MM.1S (cell line): Measurements from ENCODE around the gene KMT5C.
A peak's percentile ranks its signal among the peaks of the same experiment; 100 is the strongest.

ENCODE experiments used
- DNase-seq: peaks from one replicate; pipeline ENCODE4 v3.0.0-alpha.2; 2015
- H2AFZ ChIP-seq: fragments of 300-600 bp; sonication (generic); 2 replicates; pipeline ENCODE4 v1.6.0; 2016; ENCODE audit warnings: antibody characterized with exemption, low read length
- H3F3A ChIP-seq: fragments of 300-600 bp; sonication (generic); 2 replicates; pipeline ENCODE4 v1.6.1; 2016; ENCODE audit warnings: mild to moderate bottlenecking, antibody characterized with exemption, low read length, moderate library complexity, mixed read lengths; ENCODE audit not compliant: insufficient read depth
- H3K27ac ChIP-seq: fragments of 300-600 bp; sonication (generic); 2 replicates; pipeline ENCODE4 v1.5.1; 2016; ENCODE audit warnings: mild to moderate bottlenecking, low read length
- H3K27me3 ChIP-seq: fragments of 300-600 bp; sonication (generic); replicated peaks from 2 replicates; pipeline ENCODE4 v1.6.0; 2016; ENCODE audit warnings: low read length; ENCODE audit not compliant: insufficient read depth
- H3K36me3 ChIP-seq: fragments of 300-600 bp; sonication (generic); replicated peaks from 2 replicates; pipeline ENCODE4 v1.6.1; 2016; ENCODE audit warnings: mild to moderate bottlenecking, low read length, mixed read lengths; ENCODE audit not compliant: insufficient read depth
- H3K4me1 ChIP-seq: fragments of 300-600 bp; sonication (generic); 2 replicates; pipeline ENCODE4 v1.6.1; 2016; ENCODE audit warnings: low read length, mixed read lengths
- H3K4me2 ChIP-seq: fragments of 300-600 bp; sonication (generic); 2 replicates; pipeline ENCODE4 v1.6.0; 2016; ENCODE audit warnings: low read depth, low read length
- H3K4me3 ChIP-seq: fragments of 300-600 bp; sonication (generic); 2 replicates; pipeline ENCODE4 v1.5.1; 2016; ENCODE audit warnings: low read length, mixed read lengths
- H3K79me2 ChIP-seq: fragments of 300-600 bp; sonication (generic); 2 replicates; pipeline ENCODE4 v1.6.1; 2016; ENCODE audit warnings: mixed run types, low read length, mixed read lengths
- H3K9ac ChIP-seq: fragments of 300-600 bp; sonication (generic); 2 replicates; pipeline ENCODE4 v1.6.1; 2016; ENCODE audit warnings: low read length, mixed read lengths
- H3K9me2 ChIP-seq: fragments of 300-600 bp; sonication (generic); replicated peaks from 2 replicates; pipeline ENCODE4 v1.6.1; 2016; ENCODE audit warnings: mild to moderate bottlenecking, low read length, mixed read lengths; ENCODE audit not compliant: insufficient read depth
- H3K9me3 ChIP-seq: fragments of 300-600 bp; sonication (generic); replicated peaks from 2 replicates; pipeline ENCODE4 v1.6.1; 2016; ENCODE audit warnings: mild to moderate bottlenecking, low read length, mixed read lengths; ENCODE audit not compliant: insufficient read depth
- H4K20me1 ChIP-seq: fragments of 300-600 bp; sonication (generic); 2 replicates; pipeline ENCODE4 v1.6.1; 2016; ENCODE audit warnings: mild to moderate bottlenecking, low read length, moderate library complexity, mixed read lengths; ENCODE audit not compliant: insufficient read depth
- EZH2 ChIP-seq: fragments of 300-600 bp; sonication (generic); optimal IDR thresholded peaks from 2 replicates; pipeline ENCODE3; 2017; ENCODE audit warnings: low read depth, mild to moderate bottlenecking, antibody characterized with exemption, low read length, mixed read lengths
- EZH2phosphoT487 ChIP-seq: fragments of 300-600 bp; sonication (generic); IDR thresholded peaks from 2 replicates; pipeline ENCODE4 v1.6.1; 2018; ENCODE audit warnings: antibody characterized with exemption, low read length
- TF ChIP-seq, protein P1 (sequence below): fragments of 300-600 bp; sonication (generic); IDR thresholded peaks from 2 replicates; pipeline ENCODE4 v1.5.1; 2016; ENCODE audit warnings: antibody characterized with exemption, low read length, mixed read lengths

KMT5C gene

DNA sequence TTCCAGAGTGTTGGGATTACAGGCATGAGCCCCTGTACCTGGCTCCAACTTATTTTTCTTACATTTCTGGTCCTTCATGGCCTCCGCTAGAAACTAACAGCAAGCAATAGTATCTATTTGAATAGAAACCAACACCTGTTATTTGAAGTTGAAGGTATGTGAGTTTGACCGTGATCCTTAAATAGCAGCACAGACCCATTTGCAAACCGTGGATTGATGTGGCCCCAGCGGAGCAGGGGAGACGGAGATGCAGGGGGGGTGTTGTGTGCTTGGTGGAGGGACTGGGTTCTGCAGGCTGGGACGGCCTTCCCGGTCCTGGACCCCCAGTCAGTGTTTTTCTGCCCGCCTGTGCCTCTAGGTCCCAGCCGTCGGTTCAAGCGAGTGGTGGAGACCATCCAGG, 31.4 kb upstream of the KMT5C start:
- Histone ChIP-seq H3K79me2 (peaks cover 5% of the 10 kb centered on the region; the same call in 1 of the 2 replicates), H3K36me3 (no peaks in the 10 kb centered on the region), H3K4me2 (peak overlapping the region; percentile 73), H3K9ac (peak overlapping the region; percentile 80), H3F3A (peaks cover 12% of the 10 kb centered on the region), H3K4me3 (peak overlapping the region; percentile 53), H3K9me3 (no peaks in the 10 kb centered on the region), H3K27me3 (no peaks in the 10 kb centered on the region), H2AFZ (0 out of 2 replicates have a peak overlapping the region, but pooled peaks have one; percentile 27), H3K4me1 (peaks cover 14% of the 10 kb centered on the region), H3K27ac (peak overlapping the region; percentile 91), H3K9me2 (no peaks in the 10 kb centered on the region), H4K20me1 (no peaks in the 10 kb centered on the region)
- no peak for TF ChIP-seq EZH2phosphoT487
- no peak for TF ChIP-seq EZH2
- TF ChIP-seq, protein P1, sequence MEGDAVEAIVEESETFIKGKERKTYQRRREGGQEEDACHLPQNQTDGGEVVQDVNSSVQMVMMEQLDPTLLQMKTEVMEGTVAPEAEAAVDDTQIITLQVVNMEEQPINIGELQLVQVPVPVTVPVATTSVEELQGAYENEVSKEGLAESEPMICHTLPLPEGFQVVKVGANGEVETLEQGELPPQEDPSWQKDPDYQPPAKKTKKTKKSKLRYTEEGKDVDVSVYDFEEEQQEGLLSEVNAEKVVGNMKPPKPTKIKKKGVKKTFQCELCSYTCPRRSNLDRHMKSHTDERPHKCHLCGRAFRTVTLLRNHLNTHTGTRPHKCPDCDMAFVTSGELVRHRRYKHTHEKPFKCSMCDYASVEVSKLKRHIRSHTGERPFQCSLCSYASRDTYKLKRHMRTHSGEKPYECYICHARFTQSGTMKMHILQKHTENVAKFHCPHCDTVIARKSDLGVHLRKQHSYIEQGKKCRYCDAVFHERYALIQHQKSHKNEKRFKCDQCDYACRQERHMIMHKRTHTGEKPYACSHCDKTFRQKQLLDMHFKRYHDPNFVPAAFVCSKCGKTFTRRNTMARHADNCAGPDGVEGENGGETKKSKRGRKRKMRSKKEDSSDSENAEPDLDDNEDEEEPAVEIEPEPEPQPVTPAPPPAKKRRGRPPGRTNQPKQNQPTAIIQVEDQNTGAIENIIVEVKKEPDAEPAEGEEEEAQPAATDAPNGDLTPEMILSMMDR, result no peak
- peak; percentile 87 for DNase-seq

DNA sequence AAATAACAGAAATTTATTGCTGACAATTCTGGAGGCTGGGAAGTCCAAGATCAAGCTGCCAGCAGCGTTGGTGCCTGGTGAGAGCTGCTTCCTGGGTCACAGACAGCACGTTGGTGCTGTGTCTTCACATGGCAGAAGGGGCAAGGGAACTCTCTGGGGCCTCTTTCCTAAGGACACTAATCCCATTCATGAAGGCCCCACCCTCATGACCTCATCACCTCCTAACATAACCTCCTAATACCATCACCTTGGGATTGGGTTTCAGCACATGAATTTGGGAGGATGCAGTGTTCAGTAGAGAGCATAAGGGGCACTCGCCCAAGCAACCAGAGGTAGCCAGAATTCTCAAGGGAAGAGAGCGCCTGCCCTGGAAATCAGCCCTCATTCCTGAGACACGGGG, 30.2 kb upstream of the KMT5C start:
- no peaks in the 10 kb centered on the region for H3K27me3 ChIP-seq
- no peak for DNase-seq
- no peaks in the 10 kb centered on the region for H4K20me1 ChIP-seq
- no peak overlapping the region; the same call in 1 of the 2 replicates for H3K27ac ChIP-seq
- no peaks in the 10 kb centered on the region for H3K36me3 ChIP-seq
- H3K9me3 ChIP-seq, result no peaks in the 10 kb centered on the region
- H3K9ac ChIP-seq, result no peak overlapping the region
- peaks cover 14% of the 10 kb centered on the region for H3K4me1 ChIP-seq
- TF ChIP-seq EZH2phosphoT487 (no peak), EZH2 (no peak)
- TF ChIP-seq, protein P1, result no peak
- H3K4me2 ChIP-seq, result no peak overlapping the region
- no peaks in the 10 kb centered on the region for H3K9me2 ChIP-seq
- H3F3A ChIP-seq, result peaks cover 12% of the 10 kb centered on the region
- peaks cover 5% of the 10 kb centered on the region; the same call in 1 of the 2 replicates for H3K79me2 ChIP-seq
- no peak overlapping the region for H3K4me3 ChIP-seq
- no peak overlapping the region for H2AFZ ChIP-seq

DNA sequence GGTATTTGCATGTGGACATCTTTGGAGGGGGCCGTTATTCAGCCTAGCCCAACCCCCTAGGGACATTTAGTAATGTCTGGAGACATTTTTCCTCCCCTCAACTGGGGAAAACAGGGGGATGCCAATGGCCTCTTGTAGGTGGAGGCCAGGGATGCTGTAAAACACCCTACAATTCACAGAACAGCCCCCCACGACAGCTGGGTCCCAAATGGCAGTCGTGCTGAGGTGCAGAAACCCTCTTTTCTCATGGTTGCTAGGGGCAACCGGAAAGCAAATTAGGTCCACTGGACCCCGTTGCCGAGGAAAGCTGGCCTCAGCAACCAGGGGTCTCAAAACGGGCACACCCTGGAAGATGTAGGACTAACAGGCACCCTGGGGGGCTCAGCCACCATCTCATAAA, 29.2 kb upstream of the KMT5C start:
- Histone ChIP-seq H3K9me2 (no peaks in the 10 kb centered on the region), H3F3A (peaks cover 12% of the 10 kb centered on the region), H3K27ac (no peak overlapping the region), H3K4me2 (no peak overlapping the region), H3K79me2 (peaks cover 5% of the 10 kb centered on the region; the same call in 1 of the 2 replicates), H3K9me3 (no peaks in the 10 kb centered on the region), H4K20me1 (no peaks in the 10 kb centered on the region), H3K4me1 (peaks cover 14% of the 10 kb centered on the region), H3K4me3 (no peak overlapping the region), H3K36me3 (no peaks in the 10 kb centered on the region), H2AFZ (no peak overlapping the region), H3K9ac (no peak overlapping the region), H3K27me3 (no peaks in the 10 kb centered on the region)
- no peak for TF ChIP-seq EZH2
- no peak for TF ChIP-seq EZH2phosphoT487
- TF ChIP-seq, protein P1, result no peak
- no peak for DNase-seq
